ENCODE data around the gene ACO1.

Gene ACO1

DNA sequence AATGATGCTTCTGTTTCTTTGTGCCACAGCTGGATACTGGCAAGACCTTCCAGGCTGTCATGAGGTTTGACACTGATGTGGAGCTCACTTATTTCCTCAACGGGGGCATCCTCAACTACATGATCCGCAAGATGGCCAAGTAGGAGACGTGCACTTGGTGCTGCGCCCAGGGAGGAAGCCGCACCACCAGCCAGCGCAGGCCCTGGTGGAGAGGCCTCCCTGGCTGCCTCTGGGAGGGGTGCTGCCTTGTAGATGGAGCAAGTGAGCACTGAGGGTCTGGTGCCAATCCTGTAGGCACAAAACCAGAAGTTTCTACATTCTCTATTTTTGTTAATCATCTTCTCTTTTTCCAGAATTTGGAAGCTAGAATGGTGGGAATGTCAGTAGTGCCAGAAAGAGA, 65.5 kb downstream of the ACO1 start:
- H3K9me3 ChIP-seq (ENCODE audit: control insufficient read depth, insufficient read depth, low read depth, low read length): no peaks in the 10 kb centered on the region
- no peaks in the 10 kb centered on the region for H3K27me3 ChIP-seq (ENCODE audit: control insufficient read depth, insufficient read depth, low read length)
- H3K4me3 ChIP-seq (ENCODE audit: low read depth, low read length): no peak overlapping the region
- H3K36me3 ChIP-seq (ENCODE audit: control insufficient read depth, insufficient read depth, low read length): peaks cover 52% of the 10 kb centered on the region
- peaks cover 2% of the 10 kb centered on the region; the same call in 1 of the 2 replicates for H3K4me1 ChIP-seq (ENCODE audit: control insufficient read depth, insufficient read depth, low read length)
- no peak overlapping the region for H3K9ac ChIP-seq (ENCODE audit: low read length)
- no peak overlapping the region for H3K27ac ChIP-seq (ENCODE audit: low read depth, low read length)

DNA sequence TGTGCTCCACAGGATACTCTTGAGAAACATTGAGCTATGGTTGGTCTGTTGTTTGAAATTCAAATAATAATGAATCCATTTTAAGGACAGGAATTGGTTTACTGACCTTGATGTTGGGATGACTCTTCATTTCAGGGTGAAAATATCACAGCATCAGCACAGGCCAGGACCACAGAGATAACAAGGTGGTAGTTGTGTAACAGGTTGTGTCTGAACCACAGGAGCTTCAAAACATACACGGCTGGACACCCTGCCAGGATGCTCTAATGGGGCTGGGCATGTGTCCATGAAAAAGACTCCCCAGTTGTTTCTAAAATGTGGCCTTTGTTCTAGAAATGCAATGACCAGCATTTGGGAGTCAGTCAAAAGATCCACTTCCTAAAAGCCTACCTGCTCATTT, 69.8 kb downstream of the ACO1 start:
- H3K36me3 ChIP-seq (ENCODE audit: control insufficient read depth, insufficient read depth, low read length): peaks cover 48% of the 10 kb centered on the region
- no peak overlapping the region for H3K4me3 ChIP-seq (ENCODE audit: low read depth, low read length)
- no peaks in the 10 kb centered on the region for H3K27me3 ChIP-seq (ENCODE audit: control insufficient read depth, insufficient read depth, low read length)
- H3K9me3 ChIP-seq (ENCODE audit: control insufficient read depth, insufficient read depth, low read depth, low read length): no peaks in the 10 kb centered on the region
- H3K4me1 ChIP-seq (ENCODE audit: control insufficient read depth, insufficient read depth, low read length): peaks cover 2% of the 10 kb centered on the region; the same call in 1 of the 2 replicates
- no peak overlapping the region for H3K9ac ChIP-seq (ENCODE audit: low read length)
- no peak overlapping the region for H3K27ac ChIP-seq (ENCODE audit: low read depth, low read length)

DNA sequence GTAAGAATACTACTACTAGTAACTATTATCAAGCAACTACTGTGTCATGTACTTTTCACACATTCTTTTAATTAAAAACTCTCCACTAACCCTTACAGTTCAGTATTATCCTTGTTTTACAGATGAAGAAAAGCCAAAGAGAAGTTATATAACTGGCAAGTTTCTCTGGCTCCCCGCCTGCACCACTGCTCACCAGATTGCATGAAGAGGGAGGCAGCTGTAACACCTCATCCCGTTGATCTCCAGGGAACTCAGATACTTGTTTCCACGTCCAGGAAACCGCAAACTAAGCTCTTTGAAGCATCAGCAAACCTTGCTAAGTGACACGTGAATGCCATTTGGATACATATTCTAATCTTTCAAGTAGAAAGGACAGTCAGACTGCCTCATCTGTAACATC, 71.3 kb downstream of the ACO1 start:
- peaks cover 38% of the 10 kb centered on the region for H3K36me3 ChIP-seq (ENCODE audit: control insufficient read depth, insufficient read depth, low read length)
- H3K4me1 ChIP-seq (ENCODE audit: control insufficient read depth, insufficient read depth, low read length): peaks cover 2% of the 10 kb centered on the region; the same call in 1 of the 2 replicates
- H3K9me3 ChIP-seq (ENCODE audit: control insufficient read depth, insufficient read depth, low read depth, low read length): no peaks in the 10 kb centered on the region
- H3K27me3 ChIP-seq (ENCODE audit: control insufficient read depth, insufficient read depth, low read length): no peaks in the 10 kb centered on the region
- H3K9ac ChIP-seq (ENCODE audit: low read length): no peak overlapping the region
- H3K27ac ChIP-seq (ENCODE audit: low read depth, low read length): no peak overlapping the region
- H3K4me3 ChIP-seq (ENCODE audit: low read depth, low read length): no peak overlapping the region

DNA sequence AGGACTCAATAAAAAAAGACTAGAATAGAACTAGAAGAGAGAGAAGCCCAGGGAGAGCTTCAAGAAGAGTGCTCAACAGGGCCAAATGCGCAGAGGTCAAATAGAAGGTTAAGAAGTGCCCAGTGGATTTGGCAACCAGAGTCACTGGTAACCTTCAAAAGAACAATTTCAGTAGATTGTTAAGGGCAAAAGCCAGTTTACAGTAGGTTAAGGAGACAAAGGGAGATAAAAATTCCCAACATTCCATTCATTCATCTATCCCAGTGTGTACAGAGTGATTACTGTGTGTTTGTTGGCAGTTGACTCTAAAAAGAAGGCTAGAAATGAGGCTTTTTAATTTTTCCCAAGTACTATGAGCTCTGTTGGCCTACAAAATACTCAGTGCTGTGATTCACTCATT, 72.1 kb downstream of the ACO1 start:
- no peak overlapping the region for H3K27ac ChIP-seq (ENCODE audit: low read depth, low read length)
- peaks cover 33% of the 10 kb centered on the region for H3K36me3 ChIP-seq (ENCODE audit: control insufficient read depth, insufficient read depth, low read length)
- H3K27me3 ChIP-seq (ENCODE audit: control insufficient read depth, insufficient read depth, low read length): no peaks in the 10 kb centered on the region
- no peak overlapping the region for H3K9ac ChIP-seq (ENCODE audit: low read length)
- H3K4me3 ChIP-seq (ENCODE audit: low read depth, low read length): no peak overlapping the region
- peaks cover 2% of the 10 kb centered on the region; the same call in 1 of the 2 replicates for H3K4me1 ChIP-seq (ENCODE audit: control insufficient read depth, insufficient read depth, low read length)
- no peaks in the 10 kb centered on the region for H3K9me3 ChIP-seq (ENCODE audit: control insufficient read depth, insufficient read depth, low read depth, low read length)

DNA sequence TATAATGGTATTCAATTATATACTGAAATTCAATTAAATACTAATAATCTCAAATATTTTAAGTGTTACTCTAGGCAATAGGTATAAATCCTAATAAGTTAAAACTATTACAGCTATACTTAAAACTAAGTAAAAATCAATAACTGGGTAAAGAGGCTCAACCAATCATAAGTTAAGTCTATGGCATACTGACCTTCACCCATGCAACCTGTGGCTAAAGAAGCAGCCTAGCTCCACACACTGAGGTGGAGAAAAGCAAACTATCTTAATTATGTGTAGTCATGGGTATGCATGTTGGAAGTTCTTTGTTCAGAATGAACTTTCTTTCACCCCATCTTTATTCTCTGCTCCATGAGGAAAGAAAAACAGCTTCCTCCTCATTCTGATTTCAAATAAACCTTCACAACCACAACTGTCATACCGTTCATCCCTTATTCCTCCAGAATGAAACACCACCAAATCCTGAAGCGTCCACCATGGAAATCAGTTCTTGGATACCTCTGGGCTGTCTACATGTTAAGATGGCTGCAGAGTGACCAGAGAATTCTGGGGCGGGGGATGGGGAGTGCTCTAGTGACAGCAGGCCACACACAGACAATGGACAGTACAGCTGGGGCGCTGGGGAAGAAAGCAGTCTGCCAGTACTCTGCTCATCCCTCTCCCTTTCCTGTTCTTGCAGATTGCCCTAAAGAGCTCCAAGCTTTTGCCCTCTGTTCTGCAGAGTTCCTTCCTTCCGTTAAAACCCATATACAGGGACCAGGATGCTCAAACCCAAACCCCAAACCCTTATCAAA, 79.3 kb downstream of the ACO1 start:
- Histone ChIP-seq H3K27ac (ENCODE audit: low read depth, low read length) (no peak overlapping the region), H3K9ac (ENCODE audit: low read length) (no peak overlapping the region), H3K36me3 (ENCODE audit: control insufficient read depth, insufficient read depth, low read length) (peaks cover 11% of the 10 kb centered on the region), H3K4me1 (ENCODE audit: control insufficient read depth, insufficient read depth, low read length) (no peaks in the 10 kb centered on the region), H3K9me3 (ENCODE audit: control insufficient read depth, insufficient read depth, low read depth, low read length) (no peaks in the 10 kb centered on the region), H3K4me3 (ENCODE audit: low read depth, low read length) (no peak overlapping the region), H3K27me3 (ENCODE audit: control insufficient read depth, insufficient read depth, low read length) (no peaks in the 10 kb centered on the region)

DNA sequence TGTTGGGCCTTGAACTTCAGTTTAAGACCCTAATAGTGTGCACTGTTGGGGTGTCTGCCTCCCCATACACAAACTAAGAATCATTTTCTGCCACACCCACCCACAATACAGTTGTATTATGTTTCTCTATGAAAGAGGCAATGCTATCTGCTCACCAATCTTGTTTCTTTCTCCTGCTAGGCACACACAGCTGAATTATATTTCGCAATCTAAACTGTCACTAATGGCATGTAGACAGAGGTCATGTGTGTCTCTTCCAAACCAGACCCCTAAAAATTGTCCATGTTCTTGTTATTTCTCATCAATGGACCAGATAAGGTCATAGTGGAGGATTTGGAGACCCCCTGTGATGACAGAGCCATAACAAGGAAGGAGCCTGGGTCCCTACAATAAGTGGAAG, 84.3 kb downstream of the ACO1 start:
- H3K9me3 ChIP-seq (ENCODE audit: control insufficient read depth, insufficient read depth, low read depth, low read length): no peaks in the 10 kb centered on the region
- no peak overlapping the region for H3K27ac ChIP-seq (ENCODE audit: low read depth, low read length)
- no peak overlapping the region for H3K4me3 ChIP-seq (ENCODE audit: low read depth, low read length)
- no peak overlapping the region for H3K9ac ChIP-seq (ENCODE audit: low read length)
- H3K4me1 ChIP-seq (ENCODE audit: control insufficient read depth, insufficient read depth, low read length): no peaks in the 10 kb centered on the region
- H3K27me3 ChIP-seq (ENCODE audit: control insufficient read depth, insufficient read depth, low read length): no peaks in the 10 kb centered on the region
- H3K36me3 ChIP-seq (ENCODE audit: control insufficient read depth, insufficient read depth, low read length): peaks cover 11% of the 10 kb centered on the region

DNA sequence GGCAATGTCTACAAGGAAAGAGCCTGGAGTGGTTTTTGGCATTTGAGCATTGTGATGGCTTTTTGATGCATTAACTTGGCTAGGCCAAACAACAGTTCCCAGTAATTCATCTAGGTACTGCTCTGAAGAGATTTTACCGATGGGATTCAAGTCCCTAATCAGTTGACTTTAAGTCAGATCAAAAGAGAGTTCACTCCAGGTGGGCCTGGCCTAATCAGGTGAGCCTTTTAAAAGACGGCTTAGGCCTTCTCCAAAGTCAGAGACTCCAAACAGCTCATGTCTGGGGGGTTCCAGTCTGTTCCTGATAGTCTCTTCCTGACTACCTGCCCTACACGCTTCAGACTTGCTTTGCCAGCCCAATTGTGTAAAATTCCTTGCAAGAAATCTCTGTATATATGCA, 87.9 kb downstream of the ACO1 start:
- Histone ChIP-seq H3K36me3 (ENCODE audit: control insufficient read depth, insufficient read depth, low read length) (peaks cover 13% of the 10 kb centered on the region), H3K9me3 (ENCODE audit: control insufficient read depth, insufficient read depth, low read depth, low read length) (no peaks in the 10 kb centered on the region), H3K27ac (ENCODE audit: low read depth, low read length) (no peak overlapping the region), H3K9ac (ENCODE audit: low read length) (no peak overlapping the region), H3K4me1 (ENCODE audit: control insufficient read depth, insufficient read depth, low read length) (no peaks in the 10 kb centered on the region), H3K27me3 (ENCODE audit: control insufficient read depth, insufficient read depth, low read length) (no peaks in the 10 kb centered on the region), H3K4me3 (ENCODE audit: low read depth, low read length) (no peak overlapping the region)

DNA sequence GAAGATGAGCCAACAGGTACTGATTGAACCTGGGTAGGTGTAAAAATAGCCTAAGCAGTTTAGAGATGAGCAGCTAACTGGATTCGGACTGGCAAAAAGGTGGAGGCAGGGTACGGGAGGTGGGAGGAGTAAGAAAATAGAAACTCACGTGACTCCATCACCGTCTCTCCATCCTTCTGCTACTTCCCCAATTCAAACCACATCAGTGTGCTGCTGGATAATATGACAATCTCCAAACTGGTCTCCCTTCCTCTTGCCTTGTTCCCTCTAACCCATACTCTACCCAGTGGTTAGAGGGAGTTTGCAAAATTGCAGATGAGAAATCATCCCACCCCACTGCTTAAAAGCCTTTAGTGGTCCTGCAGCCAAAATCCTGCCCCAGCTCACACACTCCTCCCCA, 98.9 kb downstream of the ACO1 start:
- H3K36me3 ChIP-seq (ENCODE audit: control insufficient read depth, insufficient read depth, low read length): peaks cover 46% of the 10 kb centered on the region
- no peaks in the 10 kb centered on the region for H3K9me3 ChIP-seq (ENCODE audit: control insufficient read depth, insufficient read depth, low read depth, low read length)
- H3K4me3 ChIP-seq (ENCODE audit: low read depth, low read length): no peak overlapping the region
- H3K27me3 ChIP-seq (ENCODE audit: control insufficient read depth, insufficient read depth, low read length): no peaks in the 10 kb centered on the region
- no peaks in the 10 kb centered on the region for H3K4me1 ChIP-seq (ENCODE audit: control insufficient read depth, insufficient read depth, low read length)
- no peak overlapping the region for H3K27ac ChIP-seq (ENCODE audit: low read depth, low read length)
- no peak overlapping the region for H3K9ac ChIP-seq (ENCODE audit: low read length)

DNA sequence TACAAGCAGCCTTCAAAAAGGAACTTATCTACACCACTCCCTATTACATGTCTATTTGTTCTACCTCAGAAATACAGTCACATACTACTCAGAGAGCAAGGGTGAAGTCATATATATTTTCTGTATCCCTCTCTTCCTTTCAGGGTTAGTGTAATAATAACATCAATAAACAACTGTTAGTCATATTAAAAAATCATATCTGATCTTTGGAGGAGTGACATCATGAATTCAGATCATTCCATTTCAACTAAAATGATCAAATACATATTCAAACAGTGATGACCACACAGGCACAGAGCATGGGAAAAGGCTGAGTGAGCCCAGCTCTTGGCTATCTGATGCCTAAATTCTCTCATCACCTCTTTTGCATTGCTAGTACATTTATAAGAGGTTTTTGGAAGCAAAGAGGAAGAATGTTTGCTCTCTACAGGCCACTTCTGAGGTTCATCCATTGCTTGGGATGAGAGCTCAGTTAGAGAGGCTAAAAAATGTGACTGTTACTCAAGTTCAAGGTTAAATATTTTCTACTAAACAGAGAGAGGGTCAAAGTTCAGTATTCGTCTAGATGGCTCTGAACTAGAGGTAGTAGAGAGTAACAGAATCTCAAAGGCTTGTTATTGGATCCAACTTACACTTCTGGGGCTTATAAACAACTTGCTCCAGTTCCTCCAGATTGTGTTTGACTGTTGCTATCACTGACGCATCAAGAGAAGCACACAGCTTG, 102.6 kb downstream of the ACO1 start:
- Histone ChIP-seq H3K36me3 (ENCODE audit: control insufficient read depth, insufficient read depth, low read length) (peaks cover 33% of the 10 kb centered on the region), H3K4me3 (ENCODE audit: low read depth, low read length) (no peak overlapping the region), H3K27ac (ENCODE audit: low read depth, low read length) (no peak overlapping the region), H3K27me3 (ENCODE audit: control insufficient read depth, insufficient read depth, low read length) (no peaks in the 10 kb centered on the region), H3K4me1 (ENCODE audit: control insufficient read depth, insufficient read depth, low read length) (no peaks in the 10 kb centered on the region), H3K9ac (ENCODE audit: low read length) (no peak overlapping the region), H3K9me3 (ENCODE audit: control insufficient read depth, insufficient read depth, low read depth, low read length) (no peaks in the 10 kb centered on the region)

DNA sequence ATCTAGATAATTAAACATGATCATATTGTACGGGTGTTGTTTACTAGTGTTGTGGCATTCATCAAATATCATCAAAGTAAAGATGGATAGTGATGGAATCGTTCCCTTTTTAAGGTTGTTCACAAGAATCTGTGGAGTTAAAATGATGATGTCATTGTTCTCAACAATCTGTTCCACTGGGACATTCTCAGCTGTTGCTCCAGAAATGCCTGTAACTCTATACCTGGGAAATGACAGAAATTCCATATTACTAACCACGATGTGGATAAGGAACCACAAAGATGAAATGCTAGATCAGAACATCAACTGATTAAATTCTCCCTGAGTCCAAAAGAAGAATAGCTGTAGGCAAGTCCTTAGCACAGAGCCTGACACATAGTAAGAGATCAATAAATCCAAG, 103.5 kb downstream of the ACO1 start:
- Histone ChIP-seq H3K27me3 (ENCODE audit: control insufficient read depth, insufficient read depth, low read length) (no peaks in the 10 kb centered on the region), H3K36me3 (ENCODE audit: control insufficient read depth, insufficient read depth, low read length) (peaks cover 30% of the 10 kb centered on the region), H3K9me3 (ENCODE audit: control insufficient read depth, insufficient read depth, low read depth, low read length) (no peaks in the 10 kb centered on the region), H3K27ac (ENCODE audit: low read depth, low read length) (no peak overlapping the region), H3K4me3 (ENCODE audit: low read depth, low read length) (no peak overlapping the region), H3K9ac (ENCODE audit: low read length) (no peak overlapping the region), H3K4me1 (ENCODE audit: control insufficient read depth, insufficient read depth, low read length) (no peaks in the 10 kb centered on the region)

DNA sequence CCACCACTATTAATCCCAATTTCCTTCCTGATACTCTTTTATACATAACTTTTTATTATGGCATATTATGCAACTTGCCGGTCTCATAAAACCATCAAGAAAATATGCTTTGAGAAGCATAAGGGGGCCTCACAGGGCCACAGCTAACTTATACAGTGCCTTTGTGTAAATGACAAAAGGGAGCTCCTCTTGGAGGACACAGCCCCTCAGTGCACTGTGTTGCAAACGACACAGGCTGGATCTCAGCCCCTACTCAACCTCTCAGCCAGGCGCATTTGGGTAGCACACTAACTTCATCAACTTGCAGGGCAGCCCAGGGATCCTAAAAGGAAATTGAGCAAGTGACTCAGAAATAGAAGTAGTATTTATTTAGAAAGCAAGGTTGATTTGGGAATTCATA, 106.2 kb downstream of the ACO1 start:
- Histone ChIP-seq H3K36me3 (ENCODE audit: control insufficient read depth, insufficient read depth, low read length) (peaks cover 22% of the 10 kb centered on the region), H3K9ac (ENCODE audit: low read length) (no peak overlapping the region), H3K9me3 (ENCODE audit: control insufficient read depth, insufficient read depth, low read depth, low read length) (no peaks in the 10 kb centered on the region), H3K4me1 (ENCODE audit: control insufficient read depth, insufficient read depth, low read length) (no peaks in the 10 kb centered on the region), H3K27me3 (ENCODE audit: control insufficient read depth, insufficient read depth, low read length) (no peaks in the 10 kb centered on the region), H3K4me3 (ENCODE audit: low read depth, low read length) (no peak overlapping the region), H3K27ac (ENCODE audit: low read depth, low read length) (no peak overlapping the region)

All from HUES6 (cell line).